Activated CD8-positive, alpha-beta memory T cell treated with anti-CD3 and anti-CD28 coated beads for 24 hours (primary cell): ENCODE results near the gene DLGAP1.

Experiments used
- DNase-seq: peaks from one replicate; pipeline ENCODE4 v3.0.0-alpha.2; 2020

DLGAP1 gene

GRCh38 chr18:3930126-3931012 lies 524.7 kb downstream of the DLGAP1 start:
- no peak for DNase-seq

DNA sequence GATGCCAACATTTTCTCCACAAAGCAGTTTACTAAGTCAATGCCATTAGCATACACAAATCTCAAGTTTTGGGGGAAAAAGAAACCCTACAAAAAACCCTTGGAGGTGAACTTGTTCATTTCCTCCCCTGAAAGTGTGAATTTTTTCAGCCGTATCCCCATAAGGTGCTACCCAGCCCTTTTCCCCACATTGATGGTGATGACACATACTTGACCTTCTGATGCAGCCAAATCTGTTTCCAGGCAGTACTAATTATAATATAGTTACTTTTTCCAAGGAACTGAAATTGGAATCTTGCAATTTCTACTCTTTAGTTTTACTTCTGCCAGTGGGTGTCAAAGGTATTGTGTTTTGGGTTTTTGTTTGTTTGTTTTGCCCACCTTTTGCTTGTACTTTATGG lies 530.7 kb downstream of the DLGAP1 start:
- no peak for DNase-seq

GRCh38 chr18:3923750-3924149 lies 531.4 kb downstream of the DLGAP1 start:
- no peak for DNase-seq

DNA sequence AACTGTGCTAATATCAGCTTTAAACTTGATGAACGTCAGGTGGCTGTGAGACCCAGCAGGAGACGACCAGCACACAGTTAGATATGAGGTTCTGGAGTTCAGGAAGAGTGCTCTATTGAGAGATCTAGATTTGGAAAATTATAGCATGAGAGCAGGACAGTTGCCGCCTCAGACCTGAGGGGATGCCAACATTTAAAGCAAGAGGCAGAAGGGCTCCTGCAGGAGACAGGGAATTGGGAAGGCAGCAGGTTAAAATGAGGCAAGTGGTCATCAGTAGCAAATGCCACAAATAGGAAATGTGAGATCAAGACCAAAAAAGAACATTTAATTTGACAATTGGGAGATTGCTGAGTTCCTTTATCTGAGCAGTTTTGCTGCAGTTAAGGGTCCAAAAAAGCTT lies 533.3 kb downstream of the DLGAP1 start:
- no peak for DNase-seq

- DNase-seq = no peak
These were observed 534.3 kb downstream of the DLGAP1 start for GRCh38 chr18:3920832-3921231.

GRCh38 chr18:3919396-3920061 lies 535.6 kb downstream of the DLGAP1 start:
- no peak for DNase-seq

DNA sequence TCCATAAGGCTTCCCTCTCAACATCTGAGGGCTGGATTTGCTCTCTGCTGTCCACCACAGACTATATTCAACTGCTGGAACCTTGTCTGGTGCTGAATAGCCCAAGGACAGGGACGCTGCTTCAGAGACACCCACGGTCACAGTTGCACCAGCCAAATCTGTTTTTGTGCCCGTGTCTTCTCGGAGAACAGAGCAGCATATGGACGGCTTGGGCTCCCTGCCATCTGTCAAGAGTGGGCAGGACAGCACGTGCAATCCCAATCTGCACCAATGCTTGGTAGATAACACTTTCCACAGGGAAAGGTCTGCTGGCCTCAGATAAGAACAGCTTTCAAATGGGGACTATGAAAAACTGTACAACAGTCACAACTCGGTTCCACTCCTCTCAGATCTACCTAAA lies 539.0 kb downstream of the DLGAP1 start:
- no peak for DNase-seq

- DNase-seq = no peak
These were observed 540.1 kb downstream of the DLGAP1 start for GRCh38 chr18:3914833-3915610.

DNA sequence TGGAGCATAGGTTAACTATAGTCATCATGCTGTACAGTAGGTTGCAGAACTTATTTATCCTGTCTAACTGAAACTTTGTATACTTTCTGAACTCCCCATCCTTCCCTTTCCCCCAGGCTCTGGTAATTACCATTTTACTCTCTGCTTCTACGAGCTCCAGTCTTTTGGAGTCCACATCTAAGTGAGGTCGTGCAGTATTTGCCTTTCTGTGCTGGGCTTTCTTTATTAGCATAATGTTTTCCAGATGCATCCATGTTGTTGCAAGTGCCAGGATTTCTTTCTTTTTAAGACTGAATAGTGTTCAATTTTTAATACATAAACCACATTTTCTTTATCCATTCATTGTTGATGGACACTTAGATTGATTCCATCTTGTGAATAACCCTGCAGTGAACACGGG lies 541.0 kb downstream of the DLGAP1 start:
- no peak for DNase-seq

DNA sequence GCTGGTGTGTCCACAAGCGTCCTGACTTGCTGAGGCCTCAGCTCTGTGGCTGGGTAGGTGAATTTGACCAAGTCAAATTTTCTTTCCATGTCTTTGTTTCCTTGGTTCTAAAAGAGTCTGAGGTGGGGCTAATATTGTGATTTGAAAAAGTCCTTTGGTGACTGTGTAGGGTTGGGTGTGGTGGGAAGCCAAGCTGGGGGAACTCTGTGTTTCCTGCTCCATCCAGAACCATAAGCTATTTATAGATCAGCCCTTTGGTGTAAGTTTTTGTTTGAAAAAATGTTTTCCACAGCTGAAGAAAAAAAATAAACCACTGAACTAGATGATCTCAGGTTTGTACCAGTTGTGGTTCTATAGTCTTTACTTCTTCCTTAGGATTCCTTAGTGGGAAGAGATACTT lies 542.4 kb downstream of the DLGAP1 start:
- DNase-seq = no peak

DNA sequence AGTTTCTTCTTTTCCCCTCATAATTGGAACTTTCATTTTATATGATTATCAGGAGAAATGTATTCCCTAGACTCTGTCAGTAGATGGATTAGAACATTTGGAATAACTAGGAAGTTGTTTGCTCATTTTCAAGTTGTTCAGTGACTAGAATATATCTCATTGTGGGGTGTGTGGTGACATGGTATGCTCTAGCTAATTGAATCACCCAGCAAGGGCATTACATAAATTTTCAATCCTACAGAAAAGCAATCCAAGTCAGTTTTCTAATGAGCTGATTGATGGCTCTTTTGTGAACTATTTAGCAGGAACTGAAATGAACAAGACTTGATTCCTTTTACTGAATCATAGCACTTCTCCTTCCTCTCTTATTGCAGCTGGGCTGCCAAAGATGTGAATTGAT lies 543.7 kb downstream of the DLGAP1 start:
- no peak for DNase-seq

DNA sequence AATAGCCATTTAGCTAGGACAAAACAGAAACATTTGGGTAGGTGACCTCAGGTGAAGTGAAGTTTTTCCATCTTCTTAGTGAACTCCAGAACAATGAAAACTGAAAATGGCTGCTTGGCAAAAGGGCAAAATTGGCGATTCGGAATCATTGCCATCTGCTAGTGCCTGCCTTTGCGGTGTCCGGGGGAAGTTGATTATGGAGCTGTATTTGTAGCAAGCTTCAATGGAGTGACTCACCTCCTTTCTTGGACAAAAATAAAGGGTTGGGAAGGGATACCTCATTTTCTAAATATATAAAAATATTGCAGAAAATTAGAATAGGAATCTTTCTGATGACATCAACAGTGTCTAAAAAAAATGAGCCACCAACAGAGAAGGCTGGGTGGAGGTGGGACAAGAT lies 544.6 kb downstream of the DLGAP1 start:
- DNase-seq = no peak

GRCh38 chr18:3907955-3908354 lies 547.2 kb downstream of the DLGAP1 start:
- DNase-seq = no peak

GRCh38 chr18:3906116-3906750 lies 548.9 kb downstream of the DLGAP1 start:
- DNase-seq = no peak

DNA sequence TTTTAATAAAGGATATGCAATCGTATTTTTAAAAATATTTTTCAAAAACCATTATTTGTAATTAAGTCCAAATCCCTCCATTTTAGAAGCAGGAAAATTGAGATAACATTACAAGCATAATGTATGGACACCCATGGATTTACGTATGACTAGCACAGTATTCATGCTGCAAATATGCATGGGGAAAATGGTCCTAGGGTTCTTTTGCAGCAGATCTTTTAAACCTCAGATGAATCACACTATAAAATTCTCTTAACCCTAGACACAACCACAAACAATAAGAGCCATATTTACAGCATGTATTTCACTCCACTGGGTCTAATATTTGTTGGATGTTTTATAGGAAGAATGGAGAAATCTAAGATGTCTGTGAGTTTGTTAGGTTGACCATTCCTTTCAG lies 551.8 kb downstream of the DLGAP1 start:
- DNase-seq = no peak

- DNase-seq = no peak
These were observed 552.4 kb downstream of the DLGAP1 start for GRCh38 chr18:3902676-3903075.

DNA sequence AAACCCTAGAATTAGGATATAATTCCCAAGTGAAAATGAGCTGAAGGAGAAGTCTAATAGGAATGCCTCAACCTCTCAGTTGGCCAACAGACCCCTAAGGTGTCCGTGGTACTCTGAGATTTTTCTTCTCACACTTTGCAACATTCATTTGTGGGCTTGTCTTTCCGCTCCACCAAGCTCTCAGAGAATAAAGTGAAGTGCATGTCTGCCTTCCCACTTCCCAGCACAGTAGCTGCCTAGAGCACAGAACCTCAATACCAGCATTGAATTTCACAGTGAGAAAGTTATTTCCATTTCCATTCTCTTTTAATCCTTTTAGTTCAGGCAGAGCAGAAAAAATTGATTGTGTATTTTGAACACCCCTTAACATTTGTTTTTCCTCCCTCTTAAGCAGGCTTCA lies 553.3 kb downstream of the DLGAP1 start:
- no peak for DNase-seq

- no peak for DNase-seq
These were observed 554.1 kb downstream of the DLGAP1 start for GRCh38 chr18:3901042-3901441.

DNA sequence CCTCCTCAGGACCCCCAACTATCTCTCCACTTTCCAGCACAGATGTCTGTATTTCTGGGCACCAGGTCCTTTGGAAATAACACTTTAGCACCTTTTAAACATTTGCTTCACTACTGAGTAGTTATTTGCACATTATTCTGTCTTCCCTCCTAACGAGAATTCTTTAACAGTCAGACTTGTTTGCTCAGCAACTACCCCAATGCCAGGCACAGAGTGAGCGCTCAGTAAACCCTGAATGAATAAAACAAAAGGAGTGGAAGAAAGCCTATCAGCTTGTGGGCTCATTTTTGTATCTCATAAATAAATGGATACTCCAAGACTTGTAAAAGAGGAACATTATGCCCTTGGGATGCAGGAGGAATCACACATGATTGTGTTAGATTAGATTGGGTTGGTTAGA lies 554.8 kb downstream of the DLGAP1 start:
- no peak for DNase-seq

DNA sequence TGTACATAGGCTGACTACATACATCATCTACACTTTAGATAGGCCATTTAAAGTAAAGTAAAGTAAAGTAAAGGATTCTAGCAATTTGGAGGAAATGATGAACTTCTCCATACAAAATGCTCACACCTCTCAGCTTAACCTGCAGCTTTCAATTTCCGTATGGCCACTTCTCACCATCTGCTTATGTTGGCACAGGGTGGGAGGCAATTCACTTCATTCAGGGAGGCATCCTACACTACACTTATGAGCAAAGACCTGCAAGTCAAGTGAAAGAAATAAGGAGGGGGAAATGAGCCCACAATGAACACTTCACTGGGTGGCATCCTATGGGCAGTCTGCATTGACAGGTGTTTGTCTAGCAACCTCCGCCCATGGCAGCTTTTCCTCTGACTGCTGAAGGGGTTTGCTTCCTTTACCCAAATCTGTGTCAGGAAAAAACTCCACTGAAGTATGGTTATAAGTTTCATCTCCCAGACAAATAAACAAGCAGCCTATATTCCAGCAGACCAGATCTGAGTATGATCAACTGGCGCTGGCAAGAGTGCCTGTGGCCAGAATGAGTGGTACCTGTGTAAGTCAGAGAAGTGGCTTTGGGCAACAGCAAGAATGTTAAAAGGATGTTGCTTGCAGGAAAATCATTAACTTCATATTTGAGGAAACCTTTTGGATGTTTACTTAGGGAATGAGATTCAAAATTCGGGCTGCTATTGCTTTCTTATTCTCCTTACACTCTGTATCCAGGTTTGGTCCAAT lies 556.1 kb downstream of the DLGAP1 start:
- DNase-seq = no peak

GRCh38 chr18:3892152-3892551 lies 563.0 kb downstream of the DLGAP1 start:
- no peak for DNase-seq

GRCh38 chr18:3891245-3891644 lies 563.9 kb downstream of the DLGAP1 start:
- no peak for DNase-seq
